ENCODE measurements around the gene NYAP2. TPM values are rescaled to one million over a fixed set of nuclear protein-coding genes. Genes with fewer than 3 reads are reported as not detected.

The NYAP2 gene
- total and polyA plus RNA-seq, 10 of the 15 experiments (the other 5 are each of a cell fraction or from before 2014, with no cell fraction given), result 0.03 TPM; not detected in 9

- Histone ChIP-seq H3K9me3 (replicated peaks; ENCODE audit: control insufficient read depth, insufficient read depth, low read length) (no peaks in the 10 kb centered on the region), H3K27ac (ENCODE audit: control insufficient read depth, insufficient read depth) (no peak overlapping the region), H3K9ac (ENCODE audit: control insufficient read depth, insufficient read depth, low read length) (no peak overlapping the region), H3K4me2 (ENCODE audit: control insufficient read depth, insufficient read depth) (no peak overlapping the region), H3K27me3 (replicated peaks in 1 of 2; ENCODE audit: control insufficient read depth in 2 of 2, insufficient read depth in 2 of 2, low read length in 1 of 2) (no peaks in the 10 kb centered on the region), H3K4me3 (no peak overlapping the region), H4K20me1 (ENCODE audit: control insufficient read depth, insufficient read depth) (no peaks in the 10 kb centered on the region), H3K4me1 (ENCODE audit: control insufficient read depth, insufficient read depth, low read length) (no peaks in the 10 kb centered on the region), H2AFZ (ENCODE audit: control insufficient read depth, low read depth, low read length) (no peak overlapping the region), H3K36me3 (ENCODE audit: control insufficient read depth in 2 of 2, insufficient read depth in 2 of 2, low read length in 1 of 2) (no peaks in the 10 kb centered on the region), H3K79me2 (ENCODE audit: control insufficient read depth, insufficient read depth, low read length) (no peaks in the 10 kb centered on the region)
- WGBS (ENCODE audit: insufficient coverage, insufficient replicate concordance, low lambda C conversion rate, missing lambda C conversion rate), result 43% methylated on average over 6 of the region's 6 CpGs
- POLR2A ChIA-PET, result interaction anchor here (0.5 kb wide), 1 partner anchor 197 kb away, joined by 3 read pairs; no protein-coding TSS in a partner anchor
- intact Hi-C loops (cut with micrococcal nuclease; ENCODE audit: unreplicated experiment) (no loop called here), in situ Hi-C loops (cut with MboI) (no loop called here)
- BruUV-seq (replicated peaks), result no TSS peak
- no peak for ATAC-seq
- SMC1A ChIA-PET (ENCODE audit: uncharacterized antibody, unreplicated experiment), result no interaction called here
- no peak for FAIRE-seq
- no peak for DNase-seq (ENCODE audit: low read depth, low spot score)
- CTCF ChIA-PET, result interaction anchor here (0.7 kb wide), 2 partner anchors 844 to 1095 kb away, joined by 3 read pairs; no protein-coding TSS in a partner anchor
- TF ChIP-seq MYB (IDR thresholded peaks at IDR 0.05; ENCODE audit: borderline replicate concordance, low read depth, low read length) (no peak), YY1 (IDR thresholded peaks at IDR 0.05; ENCODE audit: low read depth, low read length) (no peak), SUPT20H (IDR thresholded peaks at IDR 0.05; ENCODE audit: borderline replicate concordance, control insufficient read depth, low read depth, low read length) (no peak), BRCA1 (IDR thresholded peaks at IDR 0.05; ENCODE audit: low read depth, low read length) (no peak), RUNX3 (IDR thresholded peaks at IDR 0.05; ENCODE audit: low read length) (no peak), NR2C1 (IDR thresholded peaks at IDR 0.05) (no peak), REST (IDR thresholded peaks at IDR 0.05; ENCODE audit: low read depth, low read length) (no peak), SREBF2 (IDR thresholded peaks at IDR 0.05; ENCODE audit: low read length) (no peak), SMARCA5 (IDR thresholded peaks at IDR 0.05) (no peak), FOS (IDR thresholded peaks at IDR 0.05; ENCODE audit: borderline replicate concordance, extremely low read depth, insufficient read length) (no peak), RAD51 (IDR thresholded peaks at IDR 0.05) (no peak), CREB1 (IDR thresholded peaks at IDR 0.05; ENCODE audit: low read depth) (no peak), SMAD1 (IDR thresholded peaks at IDR 0.05; ENCODE audit: low read depth, partially characterized antibody) (no peak), ZBTB33 (IDR thresholded peaks at IDR 0.05) (no peak), RELA (IDR thresholded peaks at IDR 0.05; ENCODE audit: borderline replicate concordance, partially characterized antibody) (no peak), TCF12 (IDR thresholded peaks at IDR 0.05; ENCODE audit: low read depth, low read length) (no peak)
- RAD21 ChIA-PET (ENCODE audit: unreplicated experiment), result no interaction called here
These were observed 57.2 kb downstream of the NYAP2 start for GRCh38 chr2:225456619-225457260.

Measured in GM12878 (cell line).